Activated T-cell treated with anti-CD3 and anti-CD28 coated beads for 48 hours (primary cell): Measurements from ENCODE around the gene STX16.
"Not testable (repeated sequence)": the region's sequence is repeated elsewhere in the genome, so short reads cannot be mapped to it uniquely, and the experiment has no call there.

Source experiments
- DNase-seq: peaks from one replicate; pipeline ENCODE4 v3.0.0-alpha.2; 2020; ENCODE audit warnings: low read depth

Gene STX16

GRCh38 chr20:58726156-58726555 is 75.1 kb downstream of the STX16 start:
- not testable (repeated sequence) for DNase-seq
